Tibial artery (tissue), 4 donors: ENCODE measurements around the gene CPNE1.

Experiments used
- DNase-seq, 2 donors: peaks; one replicate each; pipeline ENCODE4 v3.0.0-alpha.2; 2019
- H3K27ac ChIP-seq, 2 donors: fragments of 200-600 bp; sonication (generic) in 1 of 2; 1 replicate in 1 of 2; 2 replicates in 1 of 2; pipeline ENCODE4 v1.5.1; 2018 to 2019; ENCODE audit warnings: mild to moderate bottlenecking in 1 of 2
- H3K27me3 ChIP-seq, 2 donors: fragments of 200-600 bp; sonication (generic) in 1 of 2; one replicate each; pipeline versions ENCODE4 v1.5.1 to v1.6.0; 2016 to 2019
- H3K36me3 ChIP-seq, 3 donors: fragments of 200-600 bp; sonication (generic) in 2 of 3; one replicate each; pipeline ENCODE4 v1.5.1; 2016 to 2019; ENCODE audit warnings: mild to moderate bottlenecking in 2 of 3
- H3K4me1 ChIP-seq, 4 donors: fragments of 200-600 bp; sonication (generic) in 2 of 4; 1 replicate in 3 of 4; 2 replicates in 1 of 4; pipeline ENCODE4 v1.5.1; 2016 to 2019
- H3K4me3 ChIP-seq, 2 donors: fragments of 200-600 bp; sonication (generic) in 1 of 2; 1 replicate in 1 of 2; 2 replicates in 1 of 2; pipeline ENCODE4 v1.5.1; 2018 to 2019; ENCODE audit warnings: mild to moderate bottlenecking in 2 of 2
- H3K9me3 ChIP-seq, 3 donors: fragments of 200-600 bp; sonication (generic) in 1 of 3; one replicate each; pipeline ENCODE4 v1.5.1; 2016 to 2019
- CTCF ChIP-seq, 2 experiments: fragments of 200-600 bp in 1 of 2; fragments of 450-650 bp in 1 of 2; IDR thresholded peaks; one replicate each; pipeline ENCODE4 v1.5.1; 2017 to 2019; ENCODE audit warnings: antibody characterized with exemption in 2 of 2, mild to moderate bottlenecking in 1 of 2, moderate library complexity in 1 of 2
- intact Hi-C: fragments of 100-400 bp; cut with DNase I; formaldehyde crosslinking; loops from one replicate; pipeline ENCODE4 v1.15.0; 2023; ENCODE audit warnings: low total_unique reads

Gene CPNE1

GRCh38 chr20:35654415-35654814, 10.3 kb downstream of the CPNE1 start:
- H3K4me3 ChIP-seq: no peak overlapping the region
- no peak overlapping the region for H3K27ac ChIP-seq
- TF ChIP-seq CTCF (IDR thresholded peaks at IDR 0.05): no peak
- peaks cover 0 to 56% (median 17%) of the 10 kb centered on the region in 4 donors for H3K4me1 ChIP-seq
- no peaks in the 10 kb centered on the region for H3K9me3 ChIP-seq
- intact Hi-C loops: no loop called here
- no peak for DNase-seq
- peaks cover 16 to 29% (median 27%) of the 10 kb centered on the region in 3 donors for H3K36me3 ChIP-seq
- no peaks in the 10 kb centered on the region for H3K27me3 ChIP-seq

GRCh38 chr20:35653893-35654292, 10.8 kb downstream of the CPNE1 start:
- TF ChIP-seq CTCF (IDR thresholded peaks at IDR 0.05): no peak
- Histone ChIP-seq H3K27me3 (no peaks in the 10 kb centered on the region), H3K4me3 (no peak overlapping the region), H3K27ac (no peak overlapping the region), H3K4me1 (peaks cover 0 to 56% (median 22%) of the 10 kb centered on the region in 4 donors), H3K36me3 (peaks cover 16 to 29% (median 27%) of the 10 kb centered on the region in 3 donors), H3K9me3 (no peaks in the 10 kb centered on the region)
- no peak for DNase-seq
- intact Hi-C loops: no loop called here

GRCh38 chr20:35653430-35653734, 11.3 kb downstream of the CPNE1 start:
- no peak overlapping the region for H3K27ac ChIP-seq
- H3K4me1 ChIP-seq: peaks cover 0 to 56% (median 22%) of the 10 kb centered on the region in 4 donors
- DNase-seq: no peak
- H3K4me3 ChIP-seq: no peak overlapping the region
- H3K27me3 ChIP-seq: no peaks in the 10 kb centered on the region
- peaks cover 16 to 29% (median 27%) of the 10 kb centered on the region in 3 donors for H3K36me3 ChIP-seq
- H3K9me3 ChIP-seq: no peaks in the 10 kb centered on the region
- intact Hi-C loops: no loop called here
- TF ChIP-seq CTCF (IDR thresholded peaks at IDR 0.05): no peak

DNA sequence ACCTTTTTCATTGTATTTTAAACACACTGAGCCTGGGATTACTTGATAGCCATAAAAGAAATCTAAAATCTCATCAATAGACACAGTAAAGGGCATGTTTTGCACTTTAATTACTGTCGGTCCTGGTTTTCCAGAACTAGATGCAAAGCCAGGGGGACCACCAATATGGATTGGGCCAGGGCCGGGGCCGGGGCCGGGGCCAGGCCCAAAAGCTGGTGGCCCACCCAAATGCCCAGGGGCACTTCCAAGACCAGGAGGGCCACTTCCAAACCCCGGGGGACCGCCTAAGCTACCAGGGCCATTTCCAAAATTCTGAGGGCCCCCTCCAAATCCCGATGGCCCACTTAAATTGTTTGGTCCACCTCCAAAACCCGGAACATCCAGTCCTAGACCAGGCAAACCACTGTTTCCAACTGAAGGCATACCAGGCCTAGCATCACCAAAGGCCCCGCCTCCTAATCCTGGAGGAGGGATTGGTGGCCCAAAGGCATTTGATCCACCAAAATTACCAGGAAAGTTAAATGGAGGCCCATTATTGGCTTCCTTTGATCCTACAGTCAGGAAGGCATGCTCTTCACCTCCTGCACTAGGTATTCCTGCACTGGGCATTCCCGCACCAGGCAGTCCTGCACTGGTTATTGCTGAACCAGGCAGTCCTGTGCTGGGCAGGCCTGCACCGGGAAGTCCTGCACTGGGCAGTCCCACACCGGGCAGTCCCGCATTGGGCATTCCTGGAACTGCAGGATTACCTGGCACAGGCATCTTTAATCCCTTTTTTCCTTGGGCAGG, 11.9 kb downstream of the CPNE1 start:
- Histone ChIP-seq H3K4me3 (no peak overlapping the region), H3K9me3 (no peaks in the 10 kb centered on the region), H3K27ac (no peak overlapping the region), H3K27me3 (no peaks in the 10 kb centered on the region), H3K36me3 (peaks cover 16 to 29% (median 27%) of the 10 kb centered on the region in 3 donors), H3K4me1 (peaks cover 0 to 51% (median 21%) of the 10 kb centered on the region in 4 donors)
- no peak for DNase-seq
- no peak for TF ChIP-seq CTCF (IDR thresholded peaks at IDR 0.05)
- intact Hi-C loops: no loop called here

- no peak for DNase-seq
- H3K36me3 ChIP-seq: peaks cover 16 to 29% (median 27%) of the 10 kb centered on the region in 3 donors
- intact Hi-C loops: no loop called here
- peaks cover 0 to 42% (median 17%) of the 10 kb centered on the region in 4 donors for H3K4me1 ChIP-seq
- H3K4me3 ChIP-seq: no peak overlapping the region
- H3K27me3 ChIP-seq: no peaks in the 10 kb centered on the region
- no peak for TF ChIP-seq CTCF (IDR thresholded peaks at IDR 0.05)
- H3K27ac ChIP-seq: no peak overlapping the region
- H3K9me3 ChIP-seq: no peaks in the 10 kb centered on the region
Observed at GRCh38 chr20:35651958-35652357, 12.7 kb downstream of the CPNE1 start.
